D721Med (cell line): ENCODE measurements around the gene FAM149A.

Experiments
- DNase-seq: peaks from one replicate; pipeline ENCODE4 v3.0.0; 2011; ENCODE audit warnings: low spot score; ENCODE audit not compliant: insufficient read length
- FAIRE-seq: peaks from 2 replicates; lab custom pipeline; 2011; peaks lifted over from hg19 to GRCh38; lab: Jason Lieb, UNC
- TF ChIP-seq, protein P1 (sequence below): IDR thresholded peaks from 2 replicates; pipeline ENCODE4 v1.5.1; 2012; ENCODE audit warnings: mild to moderate bottlenecking, control low read depth; ENCODE audit not compliant: insufficient read depth; ENCODE audit errors: missing control alignments

FAM149A gene

DNA sequence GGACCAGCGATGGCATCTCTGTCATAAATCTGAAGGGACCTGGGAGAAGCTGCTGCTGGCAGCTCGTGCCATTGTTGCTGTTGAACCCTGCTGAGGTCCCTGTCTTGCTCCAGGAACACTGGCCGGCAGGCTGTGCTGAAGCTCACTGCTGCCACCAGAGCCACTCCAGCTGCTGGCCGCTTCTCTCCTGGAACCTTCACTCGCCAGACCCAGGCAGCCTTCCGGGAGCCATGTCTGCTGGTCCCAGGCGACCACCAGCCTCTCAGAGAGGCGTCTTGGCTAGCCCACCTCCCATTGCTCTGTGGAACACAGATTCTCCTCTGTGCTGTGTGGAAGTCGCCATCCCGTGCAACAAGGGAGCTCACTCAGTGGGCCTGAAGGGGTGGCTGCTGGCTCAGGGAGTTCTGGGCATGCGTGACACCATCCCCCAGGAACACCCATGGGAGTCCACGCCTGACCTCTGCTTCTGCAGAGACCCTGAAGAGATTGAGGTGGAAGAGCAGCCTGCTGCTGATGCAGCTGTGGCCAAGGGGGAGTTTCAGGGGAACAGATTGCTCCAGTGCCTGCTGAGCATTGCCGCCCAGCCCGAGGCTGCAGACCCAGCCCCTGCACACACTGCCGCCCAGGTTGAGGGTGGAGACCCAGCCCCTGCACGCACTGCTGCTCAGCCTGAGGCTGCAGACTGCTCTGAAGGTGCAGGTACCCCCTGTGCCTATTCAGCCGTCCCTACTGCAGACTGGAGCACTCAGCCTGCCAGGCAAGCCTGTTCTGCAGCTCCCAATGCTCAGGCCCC lies 53.7 kb downstream of the FAM149A start:
- FAIRE-seq (no peak), DNase-seq (no peak)
- TF ChIP-seq, protein P1, sequence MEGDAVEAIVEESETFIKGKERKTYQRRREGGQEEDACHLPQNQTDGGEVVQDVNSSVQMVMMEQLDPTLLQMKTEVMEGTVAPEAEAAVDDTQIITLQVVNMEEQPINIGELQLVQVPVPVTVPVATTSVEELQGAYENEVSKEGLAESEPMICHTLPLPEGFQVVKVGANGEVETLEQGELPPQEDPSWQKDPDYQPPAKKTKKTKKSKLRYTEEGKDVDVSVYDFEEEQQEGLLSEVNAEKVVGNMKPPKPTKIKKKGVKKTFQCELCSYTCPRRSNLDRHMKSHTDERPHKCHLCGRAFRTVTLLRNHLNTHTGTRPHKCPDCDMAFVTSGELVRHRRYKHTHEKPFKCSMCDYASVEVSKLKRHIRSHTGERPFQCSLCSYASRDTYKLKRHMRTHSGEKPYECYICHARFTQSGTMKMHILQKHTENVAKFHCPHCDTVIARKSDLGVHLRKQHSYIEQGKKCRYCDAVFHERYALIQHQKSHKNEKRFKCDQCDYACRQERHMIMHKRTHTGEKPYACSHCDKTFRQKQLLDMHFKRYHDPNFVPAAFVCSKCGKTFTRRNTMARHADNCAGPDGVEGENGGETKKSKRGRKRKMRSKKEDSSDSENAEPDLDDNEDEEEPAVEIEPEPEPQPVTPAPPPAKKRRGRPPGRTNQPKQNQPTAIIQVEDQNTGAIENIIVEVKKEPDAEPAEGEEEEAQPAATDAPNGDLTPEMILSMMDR = no peak

- TF ChIP-seq, protein P1 = no peak
- FAIRE-seq (no peak), DNase-seq (no peak)
Observed at GRCh38 chr4:186158966-186159365, 54.5 kb downstream of the FAM149A start.

GRCh38 chr4:186159613-186160012 lies 55.1 kb downstream of the FAM149A start:
- TF ChIP-seq, protein P1 = peak; percentile 1
- DNase-seq (no peak), FAIRE-seq (peak; percentile 72)

DNA sequence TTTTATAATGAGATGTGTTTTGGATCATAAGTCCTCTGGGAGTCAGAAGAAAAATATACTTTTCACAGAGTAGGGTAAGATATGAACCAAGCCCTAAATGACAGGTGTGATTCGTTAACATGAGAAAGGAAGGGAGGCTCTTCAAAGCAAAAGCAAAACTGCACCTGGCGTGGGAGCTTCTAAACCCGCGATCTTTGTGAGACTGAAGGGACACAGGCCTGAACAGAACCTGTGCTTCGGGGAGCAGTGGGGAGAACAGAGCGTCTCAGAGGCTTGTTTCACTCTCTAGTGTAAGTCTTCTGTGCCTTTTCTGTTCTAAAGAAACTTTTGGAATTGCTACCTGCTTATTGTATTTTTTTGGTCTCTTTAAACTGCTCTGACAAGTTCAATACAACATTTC lies 56.6 kb downstream of the FAM149A start:
- TF ChIP-seq, protein P1 = no peak
- DNase-seq (no peak), FAIRE-seq (no peak)

GRCh38 chr4:186166852-186167512 lies 62.5 kb downstream of the FAM149A start:
- no peak for FAIRE-seq

DNA sequence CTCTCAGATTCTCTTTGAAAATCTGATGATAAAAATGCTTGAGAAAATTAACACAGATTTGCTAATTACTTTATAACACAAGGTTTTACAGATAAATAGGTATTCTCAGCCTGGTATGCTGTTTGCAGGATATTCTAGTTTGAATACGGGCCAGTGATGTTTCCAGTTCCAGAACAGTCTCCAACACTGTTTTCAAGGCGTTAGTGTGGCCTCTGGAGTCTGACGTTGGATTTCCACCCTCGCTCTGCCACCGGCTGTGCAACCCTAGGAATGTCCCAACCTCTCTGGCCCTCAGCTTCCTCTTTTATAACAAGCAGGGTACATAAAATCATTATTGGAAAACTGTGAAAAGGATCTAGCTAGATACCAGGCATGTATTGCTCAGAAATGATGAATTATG lies 63.1 kb downstream of the FAM149A start:
- DNase-seq = no peak
- TF ChIP-seq, protein P1 = no peak
- FAIRE-seq = no peak

More at GRCh38 chr4:186166852-186167512, 62.5 kb downstream of the FAM149A start:
- TF ChIP-seq, protein P1 = no peak
- DNase-seq = no peak

- FAIRE-seq (no peak), DNase-seq (no peak)
Observed at GRCh38 chr4:186168750-186169149, 64.2 kb downstream of the FAM149A start.

More at GRCh38 chr4:186168750-186169149, 64.2 kb downstream of the FAM149A start:
- TF ChIP-seq, protein P1 = no peak
